ENCODE data around the gene PGBD5.
"Not testable (repeated sequence)": the region's sequence is repeated elsewhere in the genome, so short reads cannot be mapped to it uniquely, and the experiment has no call there.

Gene PGBD5

DNA sequence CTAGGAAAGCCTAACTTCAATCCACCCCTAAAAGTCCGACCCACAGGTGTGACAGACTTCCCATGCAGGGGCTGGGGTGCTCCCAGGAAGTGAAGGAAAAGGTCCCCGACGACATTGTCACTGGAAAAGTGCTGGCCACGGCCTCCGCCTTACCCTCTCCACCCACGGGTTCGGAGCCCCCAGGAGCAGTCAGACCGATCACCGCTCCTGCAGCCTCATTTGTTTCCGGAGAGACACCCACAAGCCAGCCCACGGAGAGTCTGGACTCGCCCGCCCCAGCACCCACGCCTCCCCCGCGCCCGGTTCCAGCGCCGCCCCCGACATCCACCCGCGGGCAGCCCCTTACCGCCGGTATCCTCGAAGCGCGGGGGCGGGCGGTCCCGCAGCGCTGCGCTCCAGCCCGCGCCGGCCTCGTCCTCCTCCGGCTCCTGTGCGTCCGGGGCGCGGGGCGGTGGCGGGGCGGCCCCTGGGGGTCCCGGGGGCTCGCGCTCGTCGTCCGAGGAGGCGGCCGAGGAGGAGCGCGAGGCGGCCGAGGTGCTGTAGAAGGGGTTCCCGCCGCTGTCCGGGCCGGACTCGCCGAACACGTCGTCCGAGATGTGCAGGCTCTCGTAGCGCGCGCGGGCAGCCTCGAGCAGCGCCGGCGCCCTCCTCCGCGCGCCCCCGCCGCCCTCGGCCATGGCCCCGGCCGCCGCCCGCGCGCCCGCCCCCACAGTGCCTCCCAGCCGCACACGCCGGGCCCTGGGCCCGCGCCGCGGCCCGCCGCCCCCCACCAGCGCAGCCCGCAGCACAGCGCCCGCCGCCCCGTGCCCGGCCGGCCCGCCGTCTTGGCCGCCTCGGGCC lies 660 bp downstream of the PGBD5 start:
- TF ChIP-seq, protein P1, sequence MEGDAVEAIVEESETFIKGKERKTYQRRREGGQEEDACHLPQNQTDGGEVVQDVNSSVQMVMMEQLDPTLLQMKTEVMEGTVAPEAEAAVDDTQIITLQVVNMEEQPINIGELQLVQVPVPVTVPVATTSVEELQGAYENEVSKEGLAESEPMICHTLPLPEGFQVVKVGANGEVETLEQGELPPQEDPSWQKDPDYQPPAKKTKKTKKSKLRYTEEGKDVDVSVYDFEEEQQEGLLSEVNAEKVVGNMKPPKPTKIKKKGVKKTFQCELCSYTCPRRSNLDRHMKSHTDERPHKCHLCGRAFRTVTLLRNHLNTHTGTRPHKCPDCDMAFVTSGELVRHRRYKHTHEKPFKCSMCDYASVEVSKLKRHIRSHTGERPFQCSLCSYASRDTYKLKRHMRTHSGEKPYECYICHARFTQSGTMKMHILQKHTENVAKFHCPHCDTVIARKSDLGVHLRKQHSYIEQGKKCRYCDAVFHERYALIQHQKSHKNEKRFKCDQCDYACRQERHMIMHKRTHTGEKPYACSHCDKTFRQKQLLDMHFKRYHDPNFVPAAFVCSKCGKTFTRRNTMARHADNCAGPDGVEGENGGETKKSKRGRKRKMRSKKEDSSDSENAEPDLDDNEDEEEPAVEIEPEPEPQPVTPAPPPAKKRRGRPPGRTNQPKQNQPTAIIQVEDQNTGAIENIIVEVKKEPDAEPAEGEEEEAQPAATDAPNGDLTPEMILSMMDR (IDR thresholded peaks at IDR 0.05; ENCODE audit: low read depth, low read length), result no peak
- no peak for DNase-seq (ENCODE audit: low read depth in 2 of 2)
- H3K4me3 ChIP-seq (replicated peaks in 1 of 2; ENCODE audit: low read depth in 2 of 2, low read length in 2 of 2), result no peak overlapping the region

DNA sequence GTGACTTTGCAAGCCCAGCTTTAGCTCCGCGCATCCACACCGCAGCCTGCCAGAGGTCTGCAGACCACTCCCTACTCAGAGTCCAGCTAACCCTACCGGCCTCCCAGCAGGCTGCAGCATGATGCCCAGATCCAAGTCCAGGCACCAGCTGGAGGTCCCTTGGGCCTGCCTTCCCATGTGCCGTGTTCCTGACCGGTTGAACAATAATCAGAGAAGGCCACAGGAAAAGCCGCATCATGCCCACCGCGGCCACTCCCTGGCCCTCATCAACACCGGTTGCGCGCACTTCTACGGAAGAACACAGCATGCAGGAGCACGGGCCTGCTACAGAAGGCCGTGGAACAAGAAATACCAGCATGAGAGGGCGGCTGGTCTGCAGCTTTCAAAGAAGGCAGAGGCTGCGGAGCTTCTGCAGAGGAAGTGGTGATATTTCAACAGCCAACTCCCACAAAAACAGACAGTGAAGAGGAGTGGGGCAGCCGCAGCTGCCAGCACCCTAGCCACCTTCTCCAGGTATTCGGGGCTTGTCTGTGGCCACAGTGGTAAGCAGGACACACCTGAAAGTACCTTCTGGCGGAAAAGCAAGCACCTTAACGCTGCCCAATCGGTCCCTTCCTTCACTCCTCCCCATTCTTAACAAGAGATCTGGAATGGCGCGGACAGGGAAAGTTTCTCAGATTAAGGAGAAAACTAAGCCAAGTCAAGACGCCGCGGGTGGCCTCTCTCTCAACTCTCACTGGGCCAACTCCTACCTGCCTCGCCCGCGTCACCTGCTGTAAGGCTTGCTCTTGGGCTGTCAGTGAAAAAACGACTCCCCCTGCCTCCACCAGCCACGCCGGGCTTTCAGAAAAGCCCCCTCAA lies 1.5 kb downstream of the PGBD5 start:
- no peak overlapping the region for H3K4me3 ChIP-seq (replicated peaks in 1 of 2; ENCODE audit: low read depth in 2 of 2, low read length in 2 of 2)
- TF ChIP-seq, protein P1 (IDR thresholded peaks at IDR 0.05; ENCODE audit: low read depth, low read length), result no peak
- DNase-seq (ENCODE audit: low read depth in 2 of 2), result no peak

DNA sequence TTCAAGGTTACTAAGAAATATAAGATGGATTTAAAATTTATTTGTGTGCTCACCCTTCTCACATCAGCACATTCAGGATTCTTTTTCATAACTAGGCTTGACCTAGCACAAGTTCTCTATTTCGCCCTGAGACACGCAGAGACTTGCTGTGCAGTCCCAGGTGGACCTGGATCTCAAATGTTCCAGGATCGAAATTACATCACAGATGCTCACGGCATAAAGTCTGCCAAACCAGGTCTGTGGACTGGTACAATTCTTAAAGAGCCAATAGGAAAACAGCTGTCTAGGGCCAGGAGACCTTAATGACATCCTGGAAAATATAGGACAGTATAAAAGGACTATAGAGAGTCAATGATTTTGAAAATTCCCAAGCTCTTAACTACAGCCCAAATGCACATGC lies 2.2 kb downstream of the PGBD5 start:
- DNase-seq (ENCODE audit: low read depth in 2 of 2), result no peak
- no peak overlapping the region for H3K4me3 ChIP-seq (replicated peaks in 1 of 2; ENCODE audit: low read depth in 2 of 2, low read length in 2 of 2)
- TF ChIP-seq, protein P1 (IDR thresholded peaks at IDR 0.05; ENCODE audit: low read depth, low read length), result no peak

DNA sequence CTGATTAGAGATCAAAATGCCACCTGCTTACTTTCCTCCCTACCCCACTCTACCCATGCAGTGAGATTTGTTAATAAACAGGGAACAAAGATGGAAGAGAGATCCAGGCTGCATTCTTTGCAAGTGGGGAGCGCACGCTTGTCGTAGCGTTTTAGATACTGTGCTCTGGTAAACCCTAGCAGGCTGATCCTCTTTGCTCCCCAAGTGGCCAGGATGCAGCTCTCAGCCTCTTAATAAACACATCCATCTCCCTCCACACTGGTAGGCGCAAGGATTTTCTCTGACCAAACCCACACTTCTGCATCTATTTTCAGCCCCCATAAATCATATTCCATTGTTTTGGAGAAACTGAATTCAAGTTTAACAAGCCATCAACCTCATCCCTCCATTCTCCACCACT lies 2.9 kb downstream of the PGBD5 start:
- no peak for DNase-seq (ENCODE audit: low read depth in 2 of 2)
- TF ChIP-seq, protein P1 (IDR thresholded peaks at IDR 0.05; ENCODE audit: low read depth, low read length), result no peak
- no peak overlapping the region for H3K4me3 ChIP-seq (replicated peaks in 1 of 2; ENCODE audit: low read depth in 2 of 2, low read length in 2 of 2)

DNA sequence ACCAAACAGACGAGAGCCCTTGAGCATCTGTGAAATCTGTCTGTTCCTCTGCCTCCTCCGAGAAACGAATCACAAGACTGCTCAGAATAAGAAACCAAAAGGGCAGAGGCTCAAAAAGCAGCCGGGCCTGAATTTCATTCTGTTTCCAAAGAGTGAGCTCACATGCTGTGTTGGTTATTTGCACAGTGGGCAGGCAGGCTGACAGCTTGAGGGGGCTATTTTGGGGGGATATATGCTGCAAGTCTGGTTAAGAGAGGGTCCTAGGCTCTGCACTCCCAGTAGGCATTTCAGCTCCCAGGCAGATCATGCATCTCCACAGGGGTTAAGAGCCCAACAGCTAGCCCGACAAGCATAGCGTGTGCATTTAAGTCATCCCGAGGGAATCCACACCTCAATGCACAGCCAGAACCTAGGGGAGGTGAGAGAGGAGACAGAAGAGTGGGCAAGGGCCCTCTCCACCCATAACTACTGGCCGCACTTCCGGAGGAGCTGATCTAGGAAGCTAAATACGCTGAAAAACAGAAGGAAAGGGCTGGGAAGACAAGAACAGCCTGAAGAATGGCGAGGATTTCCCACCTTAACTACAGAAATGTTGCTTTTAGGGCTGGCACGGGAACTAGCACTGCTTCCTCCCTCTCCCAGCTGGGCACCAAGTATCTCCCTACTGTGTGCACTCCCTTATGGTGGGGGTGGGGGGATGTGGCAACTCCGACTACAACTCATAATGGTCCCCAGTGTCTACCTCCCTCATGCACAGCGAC lies 3.7 kb downstream of the PGBD5 start:
- TF ChIP-seq, protein P1 (IDR thresholded peaks at IDR 0.05; ENCODE audit: low read depth, low read length), result no peak
- DNase-seq (ENCODE audit: low read depth in 2 of 2), result no peak
- H3K4me3 ChIP-seq (replicated peaks in 1 of 2; ENCODE audit: low read depth in 2 of 2, low read length in 2 of 2), result no peak overlapping the region

DNA sequence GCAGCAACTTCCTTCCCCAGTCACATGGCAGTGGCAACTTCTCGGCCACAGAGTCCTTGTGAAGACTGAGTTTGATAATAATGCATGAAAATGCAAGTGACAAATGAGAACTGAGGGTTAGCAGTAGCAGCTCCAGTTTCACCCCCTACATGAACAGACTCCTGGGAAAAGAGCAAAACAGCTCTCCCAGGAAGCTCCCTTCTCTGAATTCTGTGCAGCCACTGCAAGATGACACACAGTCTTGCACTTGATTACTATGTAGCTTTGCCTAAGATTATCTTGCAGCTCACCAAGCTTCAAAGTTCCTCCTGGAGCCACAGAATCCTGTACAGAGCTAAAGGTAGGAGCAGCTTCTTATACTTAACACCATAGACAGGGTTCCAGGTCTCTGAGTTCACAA lies 4.7 kb downstream of the PGBD5 start:
- TF ChIP-seq, protein P1 (IDR thresholded peaks at IDR 0.05; ENCODE audit: low read depth, low read length), result no peak
- DNase-seq (ENCODE audit: low read depth in 2 of 2), result no peak
- H3K4me3 ChIP-seq (replicated peaks in 1 of 2; ENCODE audit: low read depth in 2 of 2, low read length in 2 of 2), result no peak overlapping the region

DNA sequence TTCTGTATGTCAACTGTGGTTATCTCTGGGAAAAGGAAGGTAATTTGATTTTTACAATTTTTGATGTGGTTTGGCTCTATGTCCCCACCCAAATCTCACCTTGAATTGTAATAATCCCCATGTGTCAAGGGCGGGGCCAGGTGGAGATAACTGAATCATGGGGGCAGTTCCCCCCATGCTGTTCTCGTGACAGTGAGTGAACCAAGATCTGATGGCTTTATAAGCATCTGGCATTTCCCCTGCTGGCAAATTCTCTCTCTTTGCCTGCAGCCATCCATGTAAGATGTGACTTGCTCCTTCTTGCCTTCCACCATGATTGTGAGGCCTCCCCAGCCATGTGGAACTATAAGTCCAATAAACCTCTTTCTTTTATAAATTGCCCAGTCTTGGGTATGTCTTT lies 5.8 kb downstream of the PGBD5 start:
- not testable (repeated sequence) for H3K4me3 ChIP-seq (replicated peaks in 1 of 2; ENCODE audit: low read depth in 2 of 2, low read length in 2 of 2); DNase-seq (ENCODE audit: low read depth in 2 of 2)

Measured in cardiac fibroblast (primary cell).